ENCODE measurements around the gene AS3MT. TPM values are rescaled to one million over a fixed set of nuclear protein-coding genes. Genes with fewer than 3 reads are reported as not detected.
"Not testable (repeated sequence)": the region's sequence is repeated elsewhere in the genome, so short reads cannot be mapped to it uniquely, and the experiment has no call there.

Gene AS3MT
- total RNA-seq, 4 donors from 2014 or later = 3.6 to 5.8 TPM; not detected in 2

GRCh38 chr10:102919246-102919959 lies 50.1 kb downstream of the AS3MT start:
- peak in 2 of 3 donors; percentile 50 to 56 for DNase-seq
- H3K9me3 ChIP-seq = no peaks in the 10 kb centered on the region
- no peaks in the 10 kb centered on the region for H3K27me3 ChIP-seq
- peak overlapping the region in 2 of 4 donors; percentile 86 to 94 for H3K27ac ChIP-seq
- H3K36me3 ChIP-seq = no peaks in the 10 kb centered on the region
- TF ChIP-seq CTCF (IDR thresholded peaks at IDR 0.05) (no peak), POLR2A (IDR thresholded peaks at IDR 0.05) (no peak)
- peak overlapping the region; percentile 72 to 94 (median 83) for H3K4me3 ChIP-seq
- H3K4me1 ChIP-seq = peaks cover 0 to 35% (median 7%) of the 10 kb centered on the region in 4 donors

- DNase-seq = no peak
- H3K4me3 ChIP-seq = peak overlapping the region in 3 of 4 donors; percentile 72 to 94 (median 76)
- H3K4me1 ChIP-seq = peaks cover 0 to 35% (median 7%) of the 10 kb centered on the region in 4 donors
- TF ChIP-seq POLR2A (IDR thresholded peaks at IDR 0.05) (no peak), CTCF (IDR thresholded peaks at IDR 0.05) (no peak)
- no peak overlapping the region for H3K27ac ChIP-seq
- no peaks in the 10 kb centered on the region for H3K36me3 ChIP-seq
- H3K27me3 ChIP-seq = no peaks in the 10 kb centered on the region
- H3K9me3 ChIP-seq = no peaks in the 10 kb centered on the region
These were observed 50.9 kb downstream of the AS3MT start for GRCh38 chr10:102919992-102920739.

- peak overlapping the region in 1 of 4 donors; percentile 32 for H3K27ac ChIP-seq
- H3K9me3 ChIP-seq = no peaks in the 10 kb centered on the region
- no peak overlapping the region for H3K4me3 ChIP-seq
- H3K27me3 ChIP-seq = no peaks in the 10 kb centered on the region
- TF ChIP-seq POLR2A (IDR thresholded peaks at IDR 0.05) = no peak
- TF ChIP-seq CTCF (IDR thresholded peaks at IDR 0.05) = no peak
- peaks cover 0 to 7% (median 0%) of the 10 kb centered on the region in 3 donors for H3K36me3 ChIP-seq
- DNase-seq = no peak
- peaks cover 0 to 29% (median 3%) of the 10 kb centered on the region in 4 donors for H3K4me1 ChIP-seq
These were observed 54.3 kb downstream of the AS3MT start for GRCh38 chr10:102923601-102924000.

- Histone ChIP-seq H3K27me3 (no peaks in the 10 kb centered on the region), H3K4me3 (no peak overlapping the region), H3K4me1 (peaks cover 0 to 9% (median 0%) of the 10 kb centered on the region in 4 donors), H3K36me3 (peaks cover 0 to 7% (median 0%) of the 10 kb centered on the region in 3 donors), H3K27ac (no peak overlapping the region), H3K9me3 (no peaks in the 10 kb centered on the region)
- TF ChIP-seq POLR2A (IDR thresholded peaks at IDR 0.05) (no peak), CTCF (IDR thresholded peaks at IDR 0.05) (no peak)
- DNase-seq = no peak
These were observed 57.6 kb downstream of the AS3MT start for GRCh38 chr10:102926842-102927241.

GRCh38 chr10:102927311-102928010 lies 58.2 kb downstream of the AS3MT start:
- TF ChIP-seq POLR2A (IDR thresholded peaks at IDR 0.05) (no peak), CTCF (IDR thresholded peaks at IDR 0.05) (no peak)
- no peaks in the 10 kb centered on the region for H3K27me3 ChIP-seq
- no peak for DNase-seq
- no peak overlapping the region for H3K4me3 ChIP-seq
- peaks cover 0 to 7% (median 0%) of the 10 kb centered on the region in 3 donors for H3K36me3 ChIP-seq
- peaks cover 0 to 8% (median 0%) of the 10 kb centered on the region in 4 donors for H3K4me1 ChIP-seq
- H3K9me3 ChIP-seq = no peaks in the 10 kb centered on the region
- H3K27ac ChIP-seq = no peak overlapping the region

- not testable (repeated sequence) for H3K4me1 ChIP-seq, DNase-seq, H3K4me3 ChIP-seq, H3K27ac ChIP-seq, H3K27me3 ChIP-seq, H3K9me3 ChIP-seq, H3K36me3 ChIP-seq
These were observed 59.2 kb downstream of the AS3MT start for GRCh38 chr10:102928442-102928841.
